Ovary (tissue), 3 donors: ENCODE data around the gene ACVRL1.

Source experiments
- CTCF ChIP-seq, 3 donors: fragments of 450-650 bp in 2 of 3; fragments of 200-600 bp in 1 of 3; IDR thresholded peaks; one replicate each; pipeline versions ENCODE4 v1.5.1 to v1.8.0; 2016 to 2022; ENCODE audit warnings: antibody characterized with exemption in 3 of 3, mild to moderate bottlenecking in 1 of 3
- EP300 ChIP-seq: sonication (generic); formaldehyde crosslinking; IDR thresholded peaks from one replicate; pipeline ENCODE4 v1.6.1; 2017; ENCODE audit warnings: antibody characterized with exemption
- POLR2A ChIP-seq: fragments of 450-650 bp; IDR thresholded peaks from one replicate; pipeline ENCODE4 v1.6.1; 2017; ENCODE audit warnings: antibody characterized with exemption, mild to moderate bottlenecking, moderate library complexity
- donor health status: DM: no; HTN: no; CAD: no.

GRCh38 chr12:51932218-51933076, 25.1 kb downstream of the ACVRL1 start:
- TF ChIP-seq POLR2A (no peak), CTCF (IDR thresholded peaks at IDR 0.05) (no peak), EP300 (no peak)
